Neutrophil (primary cell): Measurements from ENCODE around the gene CLN6.
A peak's percentile ranks its signal among the peaks of the same experiment; 100 is the strongest.

Experiments
- H3K27ac ChIP-seq: fragments of 200-600 bp; sonication (generic); 2 replicates; pipeline ENCODE4 v1.5.1; 2016; ENCODE audit warnings: mild to moderate bottlenecking, moderate library complexity
- H3K27me3 ChIP-seq: fragments of 200-600 bp; sonication (generic); 2 replicates; pipeline ENCODE4 v1.6.0; 2016; ENCODE audit warnings: mild to moderate bottlenecking
- H3K36me3 ChIP-seq: fragments of 200-600 bp; sonication (generic); 2 replicates; pipeline ENCODE4 v1.5.1; 2017
- H3K4me1 ChIP-seq, 2 experiments: fragments of 200-600 bp in 1 of 2; sonication (generic) in 1 of 2; 1 replicate in 1 of 2; 2 replicates in 1 of 2; pipeline versions ENCODE4 v1.5.1 to v1.6.1; 2013 to 2016; ENCODE audit warnings: low read depth in 1 of 2, low read length in 1 of 2, mild to moderate bottlenecking in 1 of 2, moderate library complexity in 1 of 2; ENCODE audit not compliant: control insufficient read depth in 1 of 2, insufficient read depth in 1 of 2
- H3K4me3 ChIP-seq, 2 experiments: fragments of 200-600 bp in 1 of 2; sonication (generic) in 1 of 2; 1 replicate in 1 of 2; 2 replicates in 1 of 2; pipeline ENCODE4 v1.5.1; 2013 to 2016; ENCODE audit warnings: low read depth in 1 of 2, low read length in 1 of 2, mild to moderate bottlenecking in 1 of 2, moderate library complexity in 1 of 2
- H3K9me3 ChIP-seq: fragments of 200-600 bp; sonication (generic); 2 replicates; pipeline ENCODE4 v1.5.1; 2016
- TF ChIP-seq, protein P1 (sequence below): fragments of 200-600 bp; sonication (generic); IDR thresholded peaks from 2 replicates; pipeline ENCODE4 v1.5.1; 2016; ENCODE audit warnings: antibody characterized with exemption

Gene CLN6

DNA sequence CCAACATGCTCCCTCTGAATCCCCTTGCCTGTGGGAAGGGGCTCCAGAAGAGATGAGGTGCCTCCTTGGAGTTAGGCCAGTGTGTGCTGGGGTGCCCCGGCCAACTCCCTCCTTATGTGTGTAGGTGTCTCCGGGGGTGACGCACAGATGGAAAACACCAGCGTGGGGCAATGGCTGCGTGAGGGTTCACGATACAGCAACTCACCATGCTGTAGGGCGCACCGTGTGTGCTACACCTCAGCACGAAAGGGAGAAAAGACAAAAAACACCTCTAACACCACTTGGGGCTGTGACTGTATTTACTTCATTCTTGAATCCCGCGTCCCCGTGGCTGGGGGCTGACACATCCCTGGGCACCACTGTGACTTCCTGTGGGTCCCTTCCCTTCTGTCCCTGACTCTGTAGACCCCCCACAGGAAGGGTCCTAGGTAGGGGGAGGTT, 22.8 kb downstream of the CLN6 start:
- Histone ChIP-seq H3K36me3 (no peaks in the 10 kb centered on the region), H3K9me3 (no peaks in the 10 kb centered on the region), H3K27ac (peak overlapping the region; percentile 94), H3K27me3 (no peaks in the 10 kb centered on the region), H3K4me3 (peak overlapping the region in 1 of 2 experiments; percentile 65), H3K4me1 (peaks cover 74 to 78% of the 10 kb centered on the region in 2 experiments)
- TF ChIP-seq, protein P1, sequence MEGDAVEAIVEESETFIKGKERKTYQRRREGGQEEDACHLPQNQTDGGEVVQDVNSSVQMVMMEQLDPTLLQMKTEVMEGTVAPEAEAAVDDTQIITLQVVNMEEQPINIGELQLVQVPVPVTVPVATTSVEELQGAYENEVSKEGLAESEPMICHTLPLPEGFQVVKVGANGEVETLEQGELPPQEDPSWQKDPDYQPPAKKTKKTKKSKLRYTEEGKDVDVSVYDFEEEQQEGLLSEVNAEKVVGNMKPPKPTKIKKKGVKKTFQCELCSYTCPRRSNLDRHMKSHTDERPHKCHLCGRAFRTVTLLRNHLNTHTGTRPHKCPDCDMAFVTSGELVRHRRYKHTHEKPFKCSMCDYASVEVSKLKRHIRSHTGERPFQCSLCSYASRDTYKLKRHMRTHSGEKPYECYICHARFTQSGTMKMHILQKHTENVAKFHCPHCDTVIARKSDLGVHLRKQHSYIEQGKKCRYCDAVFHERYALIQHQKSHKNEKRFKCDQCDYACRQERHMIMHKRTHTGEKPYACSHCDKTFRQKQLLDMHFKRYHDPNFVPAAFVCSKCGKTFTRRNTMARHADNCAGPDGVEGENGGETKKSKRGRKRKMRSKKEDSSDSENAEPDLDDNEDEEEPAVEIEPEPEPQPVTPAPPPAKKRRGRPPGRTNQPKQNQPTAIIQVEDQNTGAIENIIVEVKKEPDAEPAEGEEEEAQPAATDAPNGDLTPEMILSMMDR, result no peak

DNA sequence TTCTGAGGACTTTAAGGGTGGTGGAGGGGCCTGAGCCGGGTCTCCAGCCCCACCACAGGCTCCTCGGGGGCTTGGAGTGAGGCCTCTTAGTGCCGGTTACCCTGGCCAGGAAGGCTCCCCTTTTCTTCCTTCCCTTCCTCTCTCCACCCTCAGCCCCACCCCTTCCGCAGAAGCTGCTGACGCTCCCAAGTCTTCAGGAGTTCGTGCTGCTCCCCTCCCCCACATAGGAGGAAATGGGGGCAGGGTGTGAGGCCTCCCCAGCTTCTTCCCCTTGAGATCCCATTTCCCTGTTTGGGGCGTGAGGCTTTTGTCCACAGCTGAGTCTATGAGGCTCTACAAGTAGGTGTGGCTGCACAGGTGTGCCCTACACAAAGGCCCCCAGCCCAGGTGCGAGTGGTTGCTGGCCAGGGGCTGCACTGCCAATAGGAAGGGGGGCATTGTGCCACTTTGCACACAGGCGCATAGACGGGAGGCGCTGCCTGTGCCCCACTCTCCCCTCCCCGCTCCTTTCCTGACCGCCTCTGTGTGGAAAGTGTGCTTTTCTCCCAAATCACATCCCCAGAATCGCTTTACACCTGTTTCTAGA, 23.5 kb downstream of the CLN6 start:
- Histone ChIP-seq H3K27ac (peak overlapping the region; percentile 94), H3K4me3 (peak overlapping the region; percentile 64 to 65), H3K36me3 (no peaks in the 10 kb centered on the region), H3K4me1 (peaks cover 74 to 78% of the 10 kb centered on the region in 2 experiments), H3K27me3 (no peaks in the 10 kb centered on the region), H3K9me3 (no peaks in the 10 kb centered on the region)
- TF ChIP-seq, protein P1, result no peak

DNA sequence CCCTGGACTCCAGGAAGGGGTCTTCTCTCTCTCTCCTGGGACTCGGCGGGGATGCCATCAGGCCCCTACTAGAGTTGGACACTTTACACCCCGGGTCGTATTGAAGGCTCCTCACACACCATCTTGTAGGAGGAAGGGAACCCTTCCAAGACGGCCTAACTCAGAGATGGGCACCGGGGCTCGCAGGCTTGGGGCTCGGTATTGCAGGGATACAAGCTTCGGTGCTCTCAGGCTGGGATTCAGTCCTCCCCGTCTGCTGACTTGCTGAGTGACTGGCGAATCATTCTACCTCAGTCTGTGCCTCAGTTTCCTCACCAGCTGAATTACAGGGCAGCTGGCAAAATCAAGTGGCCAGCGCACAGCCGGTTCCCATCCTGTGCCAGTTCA, 24.0 kb downstream of the CLN6 start:
- Histone ChIP-seq H3K36me3 (no peaks in the 10 kb centered on the region), H3K9me3 (no peaks in the 10 kb centered on the region), H3K27me3 (no peaks in the 10 kb centered on the region), H3K27ac (peak overlapping the region; percentile 94), H3K4me3 (peak overlapping the region; percentile 64 to 65), H3K4me1 (peaks cover 70 to 73% of the 10 kb centered on the region in 2 experiments)
- TF ChIP-seq, protein P1, result no peak

DNA sequence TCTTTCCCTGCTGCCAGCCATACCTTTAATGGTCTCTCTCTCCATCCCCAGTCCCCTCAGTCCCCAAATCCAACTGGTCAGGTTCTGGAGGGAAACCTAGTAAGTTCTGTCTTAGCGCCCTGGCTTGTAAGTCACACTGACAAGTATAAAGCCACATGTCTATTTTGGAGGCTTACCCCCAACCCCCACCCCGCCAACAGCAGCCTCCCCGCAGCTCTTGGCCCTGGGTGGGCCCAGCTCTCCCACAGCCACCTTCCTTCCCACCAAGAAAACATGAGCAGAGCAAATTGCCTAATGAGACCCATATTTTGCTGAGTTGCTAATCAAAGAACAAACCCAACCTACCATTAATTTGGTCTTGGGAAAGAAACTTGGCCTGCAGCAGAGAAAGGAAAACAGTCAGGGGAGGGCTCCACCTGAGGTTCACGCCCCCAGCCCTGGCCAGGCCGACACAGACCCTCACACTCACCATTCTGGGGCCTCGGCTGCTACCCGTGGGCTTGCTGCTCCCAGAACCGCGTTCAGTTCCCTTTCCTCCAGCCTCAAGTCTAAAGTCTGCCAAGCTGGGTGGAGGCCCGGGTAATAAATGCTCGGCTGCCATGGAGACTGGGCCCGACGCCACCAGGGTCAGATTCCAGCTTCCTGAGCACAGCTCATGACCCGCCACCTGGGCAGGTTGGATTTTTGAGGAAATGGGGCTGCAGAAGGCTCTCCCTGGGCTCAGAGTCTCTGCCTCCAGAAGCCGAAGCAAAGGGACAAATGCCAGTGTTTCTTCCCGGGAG, 24.6 kb downstream of the CLN6 start, which contains the start of gene CALML4:
Gene CALML4 (minus strand): TSS at position 557 of the 782 bp plus-strand sequence. CDS start 85 bp downstream, at position 472.
- H3K27ac ChIP-seq, result peak within 1 kb of the TSS; percentile 94
- peak within 1 kb of the TSS; percentile 64 to 65 for H3K4me3 ChIP-seq
- TF ChIP-seq, protein P1, result no peak
- H3K27me3 ChIP-seq, result no peaks in the 10 kb centered on the region
- no peaks in the 10 kb centered on the region for H3K36me3 ChIP-seq
- H3K4me1 ChIP-seq, result peaks cover 64 to 67% of the 10 kb centered on the region in 2 experiments
- H3K9me3 ChIP-seq, result no peaks in the 10 kb centered on the region

DNA sequence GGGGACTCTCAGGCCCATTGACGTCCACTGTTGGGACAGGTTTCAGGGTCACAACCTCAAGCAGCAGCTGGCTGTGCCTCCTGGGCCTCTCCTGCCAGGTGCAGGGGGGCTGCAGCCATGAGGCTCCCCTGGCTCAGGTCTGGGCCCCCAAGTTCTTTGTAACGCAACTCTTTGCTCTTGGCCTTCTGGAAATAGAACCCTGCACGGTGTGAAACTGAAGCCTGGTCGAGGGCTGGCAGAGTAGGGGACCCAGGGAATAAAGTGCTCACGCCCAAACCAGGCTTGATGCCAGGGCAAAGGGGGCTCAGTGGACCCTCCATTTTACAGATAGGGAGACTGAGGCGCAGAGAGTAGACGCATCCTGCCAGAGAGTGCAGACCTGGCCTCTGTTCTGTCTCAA, 25.2 kb downstream of the CLN6 start:
- Histone ChIP-seq H3K36me3 (no peaks in the 10 kb centered on the region), H3K27me3 (no peaks in the 10 kb centered on the region), H3K4me1 (peaks cover 58 to 61% of the 10 kb centered on the region in 2 experiments), H3K4me3 (peak overlapping the region; percentile 64 to 65), H3K9me3 (no peaks in the 10 kb centered on the region), H3K27ac (peak overlapping the region; percentile 94)
- TF ChIP-seq, protein P1, result no peak
